HG02610 (cell line): ENCODE measurements around the gene ACAP3.
"Not testable (repeated sequence)": the region's sequence is repeated elsewhere in the genome, so short reads cannot be mapped to it uniquely, and the experiment has no call there.

Source experiments
- ATAC-seq: cut with Tn5 transposase; IDR thresholded peaks from one replicate; pipeline ENCODE4 v1.9.1; 2021; ENCODE audit warnings: mild to moderate bottlenecking, moderate library complexity; ENCODE audit not compliant: unreplicated experiment

Gene ACAP3

DNA sequence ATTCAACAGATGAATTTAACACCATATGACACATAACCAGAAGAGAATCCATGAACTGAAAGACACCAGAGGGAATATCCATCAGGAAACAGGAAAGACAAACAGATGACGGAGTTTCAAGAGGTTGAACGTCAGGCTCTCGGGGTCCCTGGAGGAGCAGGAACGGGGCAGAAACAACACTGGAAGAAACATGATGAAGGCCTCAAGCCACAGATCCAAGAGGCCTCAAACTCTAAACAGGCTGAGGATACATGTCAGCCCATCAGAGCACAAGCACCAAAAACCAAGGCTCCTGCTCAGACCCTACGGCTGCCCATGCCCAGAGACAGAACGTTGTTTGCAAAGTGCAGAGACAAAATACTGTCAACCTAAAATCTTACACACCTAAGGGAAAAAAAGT, 9.7 kb upstream of the ACAP3 start:
- ATAC-seq = no peak

GRCh38 chr1:1316199-1316598, 8.5 kb upstream of the ACAP3 start:
- not testable (repeated sequence) for ATAC-seq

DNA sequence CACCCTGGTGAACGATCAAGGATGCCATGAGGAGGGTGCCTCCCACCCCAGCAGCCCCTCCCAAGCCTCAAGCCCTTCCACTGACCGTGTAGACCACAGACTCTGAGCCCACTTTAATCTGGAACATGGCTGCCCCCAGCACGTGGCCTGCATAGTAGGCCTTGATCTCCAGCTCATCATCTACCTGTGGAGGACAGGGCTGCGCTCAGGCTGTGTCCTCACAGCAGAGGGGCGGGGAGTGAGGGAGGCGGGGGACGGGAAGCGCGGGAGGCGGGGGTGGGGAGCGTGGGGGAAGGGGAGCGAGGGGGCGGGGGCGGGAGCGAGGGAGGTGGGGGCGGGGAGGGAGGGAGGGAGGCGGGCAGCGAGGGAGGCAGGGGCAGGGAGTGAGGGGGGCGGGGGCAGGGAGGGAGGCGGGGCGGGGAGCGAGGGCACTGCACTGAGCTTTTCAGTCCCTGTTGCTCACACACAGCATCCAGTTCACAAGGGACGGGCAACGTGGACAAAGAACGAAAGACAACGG, 7.8 kb upstream of the ACAP3 start:
- no peak for ATAC-seq

GRCh38 chr1:1314678-1315335, 7.1 kb upstream of the ACAP3 start:
- no peak for ATAC-seq

- no peak for ATAC-seq
Measured at GRCh38 chr1:1314237-1314586, 6.5 kb upstream of the ACAP3 start.

GRCh38 chr1:1313500-1314236, 5.9 kb upstream of the ACAP3 start:
- no peak for ATAC-seq

- ATAC-seq = no peak
Measured at GRCh38 chr1:1312450-1313314, 5.0 kb upstream of the ACAP3 start.

DNA sequence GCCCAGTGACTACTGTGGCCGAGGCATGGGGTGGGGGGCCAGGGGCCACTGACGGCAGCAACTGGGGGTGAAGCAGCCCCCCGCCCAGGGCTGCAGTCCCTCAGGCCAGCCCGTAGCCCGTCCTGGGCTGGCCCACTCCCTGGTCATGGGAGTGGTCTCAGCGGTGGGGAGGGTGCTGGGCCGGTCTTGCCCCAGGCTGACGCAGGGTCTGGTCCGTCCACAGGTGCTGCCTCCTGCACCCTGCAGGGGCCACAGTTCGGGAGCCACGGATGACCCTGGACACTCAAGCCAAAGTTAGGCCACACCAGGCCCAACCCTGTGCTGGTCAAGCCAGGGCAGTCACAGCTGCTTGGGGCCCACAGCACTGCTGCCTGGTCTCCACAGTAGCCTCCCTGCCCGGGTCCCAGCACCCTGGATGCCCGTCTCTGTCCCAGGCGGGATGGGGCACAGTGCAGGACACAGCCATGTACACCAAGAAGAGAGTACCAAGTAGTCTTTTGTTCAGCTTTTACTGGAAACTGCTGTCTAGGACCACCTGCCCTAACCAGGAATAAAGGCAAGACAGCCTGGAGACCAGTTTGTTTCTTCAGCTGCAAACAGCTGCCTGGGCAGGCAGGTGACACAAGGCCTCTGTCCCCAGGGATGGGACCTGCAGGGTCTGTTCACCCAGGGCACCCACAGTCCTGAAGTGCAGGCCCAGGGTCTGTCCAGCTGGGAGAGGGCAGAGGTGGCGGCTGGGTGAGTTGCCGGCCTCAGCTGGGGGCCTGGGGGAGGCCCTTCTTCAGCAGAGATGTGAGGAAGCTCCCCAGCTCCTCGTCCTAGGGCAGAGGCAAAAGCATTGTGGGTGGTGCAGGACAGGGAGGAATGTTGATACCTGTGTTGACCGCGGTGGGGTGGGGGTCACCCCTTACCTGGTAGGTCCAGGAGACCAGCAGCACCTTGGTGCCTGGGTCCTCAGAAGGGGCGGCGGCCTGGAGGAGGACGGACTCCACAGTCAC, 3.7 kb upstream of the ACAP3 start:
- ATAC-seq = no peak

- no peak for ATAC-seq
Measured at GRCh38 chr1:1310476-1311053, 2.8 kb upstream of the ACAP3 start.

DNA sequence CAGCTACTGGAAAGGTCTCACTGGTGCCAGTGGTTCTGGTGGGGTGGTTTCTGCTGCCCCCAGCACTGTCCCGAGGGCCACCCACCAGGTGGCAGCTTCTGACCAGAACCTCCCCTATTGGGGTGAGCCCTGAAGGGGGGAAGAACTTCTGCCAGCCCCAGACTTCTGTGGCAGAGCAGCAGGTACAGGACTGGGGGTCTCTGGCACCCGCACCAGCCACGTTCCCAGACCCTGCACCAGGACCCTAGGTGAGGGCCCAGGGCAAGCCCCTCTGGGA, 2.3 kb upstream of the ACAP3 start:
- no peak for ATAC-seq

- ATAC-seq = no peak
Measured at GRCh38 chr1:1309251-1310108, 1.8 kb upstream of the ACAP3 start.

GRCh38 chr1:1308756-1309250, 1.1 kb upstream of the ACAP3 start:
- peak; percentile 0 for ATAC-seq

DNA sequence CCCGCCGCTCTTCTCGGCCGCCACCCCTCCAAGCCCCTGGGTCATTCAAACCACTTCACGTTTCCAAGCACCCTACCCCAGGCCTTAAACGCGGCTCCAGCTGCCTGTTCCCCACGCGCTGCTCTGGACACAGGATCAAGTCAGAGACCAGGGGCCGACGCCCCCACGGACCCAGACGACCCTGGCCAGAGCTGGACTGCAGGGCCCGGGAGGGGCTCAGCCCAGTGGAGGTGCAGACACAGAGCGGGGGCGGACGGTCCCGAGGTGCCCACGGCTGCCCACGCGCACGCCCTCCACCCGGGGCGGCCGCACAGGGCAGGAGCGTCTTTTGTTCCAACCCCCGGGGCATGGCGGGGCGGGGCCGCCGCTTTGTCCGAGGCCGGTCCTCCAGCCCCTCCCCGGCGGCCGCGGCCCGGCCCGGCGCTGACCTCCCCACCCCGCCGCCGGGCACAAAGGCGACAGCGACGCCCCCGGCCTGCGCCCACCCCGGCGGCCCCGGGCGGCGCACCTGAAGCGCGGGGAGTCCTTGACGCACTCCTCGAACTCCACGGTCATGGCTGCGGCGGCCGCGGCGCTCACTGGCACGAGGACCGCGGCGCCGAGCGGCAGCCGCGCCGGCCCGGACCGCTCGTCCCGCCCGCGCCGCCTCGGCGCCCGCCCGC, 338 bp downstream of the ACAP3 start:
- ATAC-seq = peak; percentile 6

GRCh38 chr1:1306661-1307260, 969 bp downstream of the ACAP3 start:
- no peak for ATAC-seq

GRCh38 chr1:1306070-1306660, 1.6 kb downstream of the ACAP3 start:
- no peak for ATAC-seq

DNA sequence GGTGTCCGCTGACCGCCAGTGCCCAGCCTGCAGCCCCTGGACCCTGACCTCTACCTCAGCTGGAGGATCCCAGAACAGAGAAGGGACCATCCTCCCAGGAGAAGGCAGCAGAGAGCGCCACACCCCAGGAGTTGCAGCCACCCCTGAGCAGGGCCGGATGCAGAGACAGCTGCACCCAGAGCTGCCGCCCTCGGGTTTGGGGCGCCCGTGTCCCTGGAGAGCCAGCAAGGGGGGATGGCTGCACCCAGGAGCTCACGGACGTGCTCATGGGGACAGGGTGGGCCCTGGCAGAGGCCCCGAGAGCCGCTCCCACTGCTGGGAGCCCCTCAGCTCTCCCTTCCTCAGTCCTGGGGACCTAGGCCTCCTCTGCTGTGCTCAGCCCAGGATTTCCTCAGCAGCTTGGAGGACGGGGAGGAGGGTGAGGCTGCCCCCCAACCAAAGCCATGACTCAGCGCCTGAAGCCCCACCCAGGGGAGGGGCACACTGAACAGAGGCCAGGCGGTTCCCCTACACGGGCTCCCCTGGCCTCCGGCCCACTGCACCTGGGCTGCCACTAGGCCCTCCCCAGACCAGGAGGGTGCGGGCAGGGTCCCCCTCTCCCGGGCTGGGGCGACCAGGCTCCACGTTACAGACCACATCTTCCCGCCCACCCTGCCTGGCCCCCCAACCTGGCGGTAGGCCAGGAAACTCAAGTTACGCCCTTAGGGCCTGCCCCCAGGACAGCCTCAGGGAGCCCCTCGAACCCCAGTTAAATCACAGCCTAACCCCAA, 2.2 kb downstream of the ACAP3 start:
- ATAC-seq = no peak
